Stimulated activated CD4-positive, alpha-beta T cell treated with anti-CD3 and anti-CD28 coated beads, Interleukin-12 subunit alpha, Interleukin-12 subunit beta, amount 100 ng/mL, for 24 hours (primary cell): ENCODE results near the gene HIBCH.
"Not testable (repeated sequence)": the region's sequence is repeated elsewhere in the genome, so short reads cannot be mapped to it uniquely, and the experiment has no call there.

Experiments
- DNase-seq, 2 experiments: peaks; one replicate each; pipeline ENCODE4 v3.0.0-alpha.2; 2020; ENCODE audit warnings: low read depth in 2 of 2

Gene HIBCH

GRCh38 chr2:190343089-190343535 lies 23.5 kb upstream of the HIBCH start:
- DNase-seq: peak in 1 of 2 experiments; percentile 14

GRCh38 chr2:190342611-190343010 lies 23.0 kb upstream of the HIBCH start:
- DNase-seq: no peak

- no peak for DNase-seq
These were observed 20.7 kb upstream of the HIBCH start for GRCh38 chr2:190340369-190340768.

- DNase-seq: no peak
These were observed 19.8 kb upstream of the HIBCH start for GRCh38 chr2:190339394-190339793.

GRCh38 chr2:190338453-190338852 lies 18.8 kb upstream of the HIBCH start:
- DNase-seq: no peak

GRCh38 chr2:190336420-190336819 lies 16.8 kb upstream of the HIBCH start:
- no peak for DNase-seq

GRCh38 chr2:190335584-190335983 lies 16.0 kb upstream of the HIBCH start:
- DNase-seq: not testable (repeated sequence)

- DNase-seq: no peak
These were observed 15.6 kb upstream of the HIBCH start for GRCh38 chr2:190335225-190335559.

GRCh38 chr2:190334479-190335224 lies 15.0 kb upstream of the HIBCH start:
- DNase-seq: no peak

GRCh38 chr2:190333928-190334327 lies 14.3 kb upstream of the HIBCH start:
- no peak for DNase-seq

- no peak for DNase-seq
These were observed 13.8 kb upstream of the HIBCH start for GRCh38 chr2:190333395-190333794.

- no peak for DNase-seq
These were observed 9.0 kb upstream of the HIBCH start for GRCh38 chr2:190328573-190329147.

GRCh38 chr2:190327867-190328572 lies 8.4 kb upstream of the HIBCH start:
- no peak for DNase-seq

GRCh38 chr2:190325588-190325987 lies 6.0 kb upstream of the HIBCH start:
- DNase-seq: no peak

GRCh38 chr2:190323406-190323805 lies 3.8 kb upstream of the HIBCH start:
- no peak for DNase-seq

- DNase-seq: peak in 1 of 2 experiments; percentile 13
These were observed 1.1 kb upstream of the HIBCH start for GRCh38 chr2:190320696-190321095.

- no peak for DNase-seq
These were observed 583 bp downstream of the HIBCH start for GRCh38 chr2:190318931-190319554.

- DNase-seq: no peak
These were observed 1.1 kb downstream of the HIBCH start for GRCh38 chr2:190318514-190318913.

- DNase-seq: no peak
These were observed 4.4 kb downstream of the HIBCH start for GRCh38 chr2:190315273-190315672.

- no peak for DNase-seq
These were observed 5.7 kb downstream of the HIBCH start for GRCh38 chr2:190313880-190314279.

- DNase-seq: not testable (repeated sequence)
These were observed 7.0 kb downstream of the HIBCH start for GRCh38 chr2:190312635-190313025.

- DNase-seq: no peak
These were observed 7.6 kb downstream of the HIBCH start for GRCh38 chr2:190311893-190312634.
